ENCODE results near the gene GIT1. TPM values are rescaled to one million over a fixed set of nuclear protein-coding genes. Genes with fewer than 3 reads are reported as not detected.

Gene GIT1
- total and polyA plus RNA-seq, 2 experiments from 2014 or later = 15.9 to 60.9 TPM

DNA sequence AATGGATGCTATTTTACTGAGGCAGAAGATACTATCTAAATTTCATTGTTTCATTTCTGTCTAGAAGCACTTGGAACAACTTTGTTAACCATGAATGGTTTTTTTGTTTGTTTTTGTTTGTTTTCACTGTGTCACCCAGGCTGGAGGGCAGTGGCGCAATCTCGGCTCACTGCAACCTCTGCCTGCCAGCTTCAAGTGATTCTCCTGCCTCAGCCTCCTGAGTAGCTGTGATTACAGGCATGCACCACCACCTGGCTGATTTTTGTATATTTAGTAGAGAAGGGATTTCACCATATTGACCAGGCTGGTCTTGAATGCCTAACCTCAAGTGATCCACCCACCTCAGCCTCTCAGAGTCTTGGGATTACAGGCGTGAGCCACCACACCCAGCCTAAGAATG lies 63.1 kb downstream of the GIT1 start:
- Histone ChIP-seq H3K27ac (ENCODE audit: low read depth) (no peak overlapping the region), H3K36me3 (ENCODE audit: insufficient read depth) (peaks cover 18% of the 10 kb centered on the region), H3K27me3 (ENCODE audit: insufficient read depth) (no peaks in the 10 kb centered on the region), H3F3A (replicated peaks; ENCODE audit: low read depth) (no peaks in the 10 kb centered on the region), H3K4me3 (no peak overlapping the region), H3K4me1 (ENCODE audit: insufficient read depth) (no peaks in the 10 kb centered on the region), H3K4me2 (no peak overlapping the region), H4K20me1 (replicated peaks; ENCODE audit: insufficient read depth) (no peaks in the 10 kb centered on the region; the same call in none of the 2 replicates), H3K79me2 (replicated peaks; ENCODE audit: insufficient read depth) (no peaks in the 10 kb centered on the region), H2AFZ (no peak overlapping the region), H3K9me2 (ENCODE audit: insufficient read depth) (no peaks in the 10 kb centered on the region)
- no peak overlapping the region for H3K4me3 Mint-ChIP-seq
- DNase-seq (ENCODE audit: low spot score) = no peak
- H3K36me3 Mint-ChIP-seq (ENCODE audit: low read depth) = peaks cover 56% of the 10 kb centered on the region
- ATAC-seq = no peak
- no peak for TF ChIP-seq EZH2 (IDR thresholded peaks at IDR 0.05; ENCODE audit: low read depth, unreplicated experiment)
- no peak for TF ChIP-seq JUNB (IDR thresholded peaks at IDR 0.05; ENCODE audit: unreplicated experiment)
- no peak for TF ChIP-seq EZH2phosphoT487 (IDR thresholded peaks at IDR 0.05; ENCODE audit: unreplicated experiment)
- H3K9me3 Mint-ChIP-seq = no peaks in the 10 kb centered on the region
- H3K27ac Mint-ChIP-seq = no peak overlapping the region
- no peaks in the 10 kb centered on the region for H3K27me3 Mint-ChIP-seq (ENCODE audit: insufficient read depth, low read depth, poor library complexity)
- no peaks in the 10 kb centered on the region for H3K4me1 Mint-ChIP-seq

DNA sequence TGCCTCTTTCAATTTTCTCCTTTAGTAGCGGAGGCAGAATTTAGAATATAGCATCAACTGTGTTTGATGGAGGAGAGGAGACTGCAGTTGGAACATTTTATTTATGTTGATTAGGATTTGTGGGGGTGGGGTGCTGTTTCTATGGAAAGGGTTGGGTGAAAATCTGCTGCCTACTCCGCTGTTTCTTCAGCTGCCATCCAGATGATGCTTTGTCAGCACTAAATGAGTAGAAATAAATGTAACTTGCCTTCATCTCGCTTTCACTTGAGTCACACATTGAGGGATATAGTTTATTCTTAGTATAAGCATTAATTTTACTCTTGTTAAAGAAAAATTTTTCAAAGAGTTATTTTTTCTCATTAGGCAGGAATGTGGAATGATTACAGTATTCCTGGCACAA lies 64.8 kb downstream of the GIT1 start:
- Mint-ChIP-seq H3K9me3 (no peaks in the 10 kb centered on the region), H3K36me3 (ENCODE audit: low read depth) (peaks cover 50% of the 10 kb centered on the region; the same call in 2 of the 3 replicates), H3K27ac (no peak overlapping the region), H3K4me3 (no peak overlapping the region), H3K4me1 (no peaks in the 10 kb centered on the region), H3K27me3 (ENCODE audit: insufficient read depth, low read depth, poor library complexity) (no peaks in the 10 kb centered on the region)
- Histone ChIP-seq H4K20me1 (replicated peaks; ENCODE audit: insufficient read depth) (peaks cover 4% of the 10 kb centered on the region), H3K27me3 (ENCODE audit: insufficient read depth) (no peaks in the 10 kb centered on the region), H3K79me2 (replicated peaks; ENCODE audit: insufficient read depth) (no peaks in the 10 kb centered on the region; the same call in 1 of the 2 replicates), H2AFZ (no peak overlapping the region), H3K4me2 (no peak overlapping the region), H3K4me3 (no peak overlapping the region), H3K27ac (ENCODE audit: low read depth) (no peak overlapping the region), H3K9me2 (ENCODE audit: insufficient read depth) (no peaks in the 10 kb centered on the region), H3F3A (replicated peaks; ENCODE audit: low read depth) (no peaks in the 10 kb centered on the region), H3K36me3 (ENCODE audit: insufficient read depth) (peaks cover 14% of the 10 kb centered on the region), H3K4me1 (ENCODE audit: insufficient read depth) (no peaks in the 10 kb centered on the region)
- no peak for ATAC-seq
- no peak for DNase-seq (ENCODE audit: low spot score)
- TF ChIP-seq REST (IDR thresholded peaks at IDR 0.05; ENCODE audit: unreplicated experiment) = no peak
- no peak for TF ChIP-seq CREB1 (CRISPR knock-in tag; IDR thresholded peaks at IDR 0.05; ENCODE audit: low read depth)
- no peak for TF ChIP-seq JUNB (IDR thresholded peaks at IDR 0.05; ENCODE audit: unreplicated experiment)
- TF ChIP-seq EZH2 (IDR thresholded peaks at IDR 0.05; ENCODE audit: low read depth, unreplicated experiment) = no peak
- TF ChIP-seq ZNF331 (CRISPR knock-in tag; IDR thresholded peaks at IDR 0.05; ENCODE audit: low read depth) = no peak
- no peak for TF ChIP-seq EZH2phosphoT487 (IDR thresholded peaks at IDR 0.05; ENCODE audit: unreplicated experiment)
- TF ChIP-seq CTCF (conservative IDR thresholded peaks at IDR 0.05; ENCODE audit: low read depth in 2 of 2) = no peak
- TF ChIP-seq ZNF114 (CRISPR knock-in tag; IDR thresholded peaks at IDR 0.05) = no peak
- TF ChIP-seq STAT1 (IDR thresholded peaks at IDR 0.05; ENCODE audit: unreplicated experiment) = no peak
- no peak for TF ChIP-seq NANOG (IDR thresholded peaks at IDR 0.05; ENCODE audit: borderline replicate concordance)
- TF ChIP-seq ZNF462 (CRISPR knock-in tag; IDR thresholded peaks at IDR 0.05) = no peak

Data from GM23338 (cell line).